Adipocyte (in vitro differentiated cells): ENCODE results near the gene IPO4.
"Not testable (repeated sequence)": the region's sequence is repeated elsewhere in the genome, so short reads cannot be mapped to it uniquely, and the experiment has no call there.

Source experiments
- DNase-seq: peaks from one replicate; pipeline ENCODE4 v3.0.0-alpha.2; 2015; ENCODE audit warnings: low read depth
- H3K27me3 ChIP-seq: replicated peaks from 2 replicates; pipeline ENCODE4 v1.7.0; 2013; ENCODE audit warnings: mild to moderate bottlenecking, low read length, moderate library complexity; ENCODE audit not compliant: control insufficient read depth, insufficient read depth
- H3K36me3 ChIP-seq: 2 replicates; pipeline ENCODE4 v1.7.0; 2013; ENCODE audit warnings: low read length, mild to moderate bottlenecking, moderate library complexity; ENCODE audit not compliant: control insufficient read depth, insufficient read depth, severe bottlenecking
- H3K4me1 ChIP-seq: 2 replicates; pipeline ENCODE4 v1.7.0; 2013; ENCODE audit warnings: mild to moderate bottlenecking, low read length, moderate library complexity; ENCODE audit not compliant: control insufficient read depth, insufficient read depth
- H3K4me3 ChIP-seq: 2 replicates; pipeline ENCODE4 v1.7.0; 2013; ENCODE audit warnings: mild to moderate bottlenecking, low read length, moderate library complexity
- H3K9ac ChIP-seq: 2 replicates; pipeline ENCODE4 v1.7.0; 2013; ENCODE audit warnings: mild to moderate bottlenecking, low read length, moderate library complexity
- H3K9me3 ChIP-seq: 2 replicates; pipeline ENCODE4 v1.7.0; 2013; ENCODE audit warnings: mild to moderate bottlenecking, low read length, moderate library complexity; ENCODE audit not compliant: control insufficient read depth

Gene IPO4

GRCh38 chr14:24213866-24214662 is 25.4 kb upstream of the IPO4 start:
- Histone ChIP-seq H3K9me3 (no peaks in the 10 kb centered on the region), H3K36me3 (peaks cover 37% of the 10 kb centered on the region), H3K27me3 (no peaks in the 10 kb centered on the region), H3K4me1 (peaks cover 14% of the 10 kb centered on the region), H3K4me3 (peak overlapping the region; percentile 93), H3K9ac (peak overlapping the region; percentile 97)
- no peak for DNase-seq

- DNase-seq, result peak; percentile 99
- H3K4me3 ChIP-seq, result peak within 1 kb of the TSS; percentile 93
- H3K9ac ChIP-seq, result peak within 1 kb of the TSS; percentile 97
- peaks cover 42% of the 10 kb centered on the region for H3K36me3 ChIP-seq
- peaks cover 14% of the 10 kb centered on the region for H3K4me1 ChIP-seq
- H3K27me3 ChIP-seq, result no peaks in the 10 kb centered on the region
- H3K9me3 ChIP-seq, result no peaks in the 10 kb centered on the region
These were observed 24.6 kb upstream of the IPO4 start, which contains the start of gene CHMP4A for GRCh38 chr14:24212924-24213865. CHMP4A (minus strand) TSS chr14:24213488; CDS start chr14:24213439, 49 bp downstream.

- Histone ChIP-seq H3K9ac (no peak overlapping the region), H3K4me1 (peaks cover 13% of the 10 kb centered on the region), H3K27me3 (no peaks in the 10 kb centered on the region), H3K9me3 (no peaks in the 10 kb centered on the region), H3K36me3 (peaks cover 46% of the 10 kb centered on the region), H3K4me3 (no peak overlapping the region)
- no peak for DNase-seq
These were observed 22.7 kb upstream of the IPO4 start for GRCh38 chr14:24211311-24211710.

GRCh38 chr14:24207625-24208024 is 19.0 kb upstream of the IPO4 start:
- no peaks in the 10 kb centered on the region for H3K4me1 ChIP-seq
- H3K36me3 ChIP-seq, result peaks cover 69% of the 10 kb centered on the region
- H3K9ac ChIP-seq, result no peak overlapping the region
- H3K9me3 ChIP-seq, result no peaks in the 10 kb centered on the region
- no peak for DNase-seq
- H3K27me3 ChIP-seq, result no peaks in the 10 kb centered on the region
- H3K4me3 ChIP-seq, result no peak overlapping the region

- Histone ChIP-seq H3K27me3 (no peaks in the 10 kb centered on the region), H3K9me3 (no peaks in the 10 kb centered on the region), H3K4me1 (no peaks in the 10 kb centered on the region), H3K9ac (no peak overlapping the region), H3K36me3 (peaks cover 69% of the 10 kb centered on the region), H3K4me3 (no peak overlapping the region)
- DNase-seq, result no peak
These were observed 18.5 kb upstream of the IPO4 start for GRCh38 chr14:24207104-24207551.

GRCh38 chr14:24206260-24207103 is 17.9 kb upstream of the IPO4 start:
- H3K9me3 ChIP-seq, result no peaks in the 10 kb centered on the region
- H3K4me1 ChIP-seq, result no peaks in the 10 kb centered on the region
- H3K9ac ChIP-seq, result no peak overlapping the region
- no peak overlapping the region for H3K4me3 ChIP-seq
- H3K27me3 ChIP-seq, result no peaks in the 10 kb centered on the region
- H3K36me3 ChIP-seq, result peaks cover 72% of the 10 kb centered on the region
- no peak for DNase-seq

GRCh38 chr14:24204163-24205146 is 15.8 kb upstream of the IPO4 start:
- Histone ChIP-seq H3K4me3 (no peak overlapping the region), H3K9me3 (no peaks in the 10 kb centered on the region), H3K27me3 (no peaks in the 10 kb centered on the region), H3K9ac (no peak overlapping the region), H3K4me1 (no peaks in the 10 kb centered on the region), H3K36me3 (peaks cover 58% of the 10 kb centered on the region)
- DNase-seq, result no peak

GRCh38 chr14:24203249-24203886 is 14.8 kb upstream of the IPO4 start:
- not testable (repeated sequence) for DNase-seq, H3K27me3 ChIP-seq, H3K9ac ChIP-seq, H3K9me3 ChIP-seq, H3K4me3 ChIP-seq, H3K4me1 ChIP-seq
- H3K36me3 ChIP-seq, result peaks cover 49% of the 10 kb centered on the region

GRCh38 chr14:24202538-24202937 is 13.9 kb upstream of the IPO4 start:
- H3K36me3 ChIP-seq, result peaks cover 41% of the 10 kb centered on the region
- H3K27me3 ChIP-seq, H3K9ac ChIP-seq, H3K4me1 ChIP-seq, H3K9me3 ChIP-seq, DNase-seq, H3K4me3 ChIP-seq: not testable (repeated sequence)
